Limb (tissue), 2 donors: ENCODE data around the gene KLHL10.
A peak's percentile ranks its signal among the peaks of the same experiment; 100 is the strongest.

Experiments used
- DNase-seq, 2 donors: peaks; one replicate each; pipeline ENCODE4 v3.0.0-alpha.2; 2016; ENCODE audit errors: extremely low spot score in 2 of 2

KLHL10 gene

DNA sequence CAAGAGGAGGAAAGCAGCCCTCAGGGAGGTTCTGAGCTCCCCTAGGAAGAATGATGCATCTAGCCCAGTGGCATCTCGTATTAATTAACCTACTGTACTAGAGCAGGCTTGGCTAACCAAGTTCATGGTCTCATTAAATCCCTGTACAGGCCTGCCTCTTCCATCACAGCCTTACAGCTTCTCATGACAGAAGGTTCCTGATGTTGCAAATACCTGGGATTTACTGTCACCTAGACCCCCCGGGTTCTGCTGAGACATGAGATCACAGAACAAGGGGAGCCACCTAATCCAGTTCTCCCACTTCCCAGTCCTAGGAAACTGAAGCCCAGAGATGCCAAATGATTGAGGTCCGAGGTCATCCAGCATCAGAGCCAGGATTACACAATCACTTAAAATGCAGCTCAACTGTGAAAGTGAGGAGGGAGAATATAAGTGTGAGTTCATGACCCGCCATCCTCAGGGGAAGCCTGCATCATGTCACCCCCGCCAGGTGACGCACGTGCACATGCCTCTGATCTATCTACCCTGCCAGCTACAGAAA, 57.2 kb downstream of the KLHL10 start:
- no peak for DNase-seq

DNA sequence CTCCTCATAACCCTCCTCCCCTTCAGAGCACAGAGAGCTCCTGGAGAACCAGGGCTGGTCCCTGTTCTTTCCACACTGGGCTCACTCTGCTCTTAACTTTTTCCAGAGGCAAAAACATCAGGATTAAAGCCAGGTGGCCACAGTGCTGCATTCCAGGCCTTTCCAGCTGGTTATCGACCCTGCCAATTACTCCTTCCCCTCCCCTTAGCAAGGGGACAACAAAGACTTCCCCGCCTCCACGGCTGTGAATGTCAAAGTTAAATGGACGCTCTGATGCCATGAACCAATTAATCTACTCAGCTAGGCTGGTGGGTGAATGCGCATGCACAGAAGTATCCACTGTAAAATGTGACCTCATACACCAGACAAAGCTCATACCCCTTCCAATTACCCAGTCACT, 58.0 kb downstream of the KLHL10 start:
- peak in 1 of 2 donors; percentile 37 for DNase-seq

DNA sequence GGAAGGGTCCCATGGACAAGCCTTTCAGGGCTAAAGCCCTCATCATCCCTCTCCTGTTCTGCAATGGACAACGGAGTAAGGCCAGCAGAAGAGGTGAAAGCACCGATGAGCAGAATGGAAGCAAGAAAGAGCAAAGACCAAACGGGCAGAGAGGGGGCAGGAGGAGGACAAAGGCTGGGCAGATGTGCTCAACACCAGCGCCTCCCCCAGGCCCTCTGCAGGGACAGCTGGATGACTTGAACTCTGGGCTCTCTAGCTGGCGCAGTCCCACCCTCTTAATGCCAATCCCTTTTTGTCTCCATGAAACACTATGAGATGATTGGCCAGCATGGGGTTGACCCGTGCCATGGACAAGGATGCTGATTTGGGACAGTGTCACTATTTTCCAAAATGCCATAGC, 59.1 kb downstream of the KLHL10 start:
- DNase-seq = no peak
